Parathyroid adenoma (tissue), 2 donors: ENCODE data around the gene SFRP5.

ENCODE experiments used
- H2AFZ ChIP-seq: fragments of 300-600 bp; sonication (generic); one replicate; pipeline ENCODE4 v1.7.0; 2017; ENCODE audit warnings: antibody characterized with exemption, mild to moderate bottlenecking
- H3K27ac ChIP-seq: fragments of 300-600 bp; sonication (generic); one replicate; pipeline ENCODE4 v1.7.0; 2017
- H3K27me3 ChIP-seq: fragments of 300-600 bp; sonication (generic); one replicate; pipeline ENCODE4 v1.7.0; 2017; ENCODE audit warnings: low read length; ENCODE audit not compliant: control insufficient read depth, insufficient read depth
- H3K36me3 ChIP-seq: fragments of 300-600 bp; sonication (generic); one replicate; pipeline ENCODE4 v1.7.0; 2017; ENCODE audit warnings: low read length; ENCODE audit not compliant: control insufficient read depth, insufficient read depth
- H3K4me1 ChIP-seq: fragments of 300-600 bp; sonication (generic); one replicate; pipeline ENCODE4 v1.7.0; 2017; ENCODE audit warnings: control low read depth
- H3K4me2 ChIP-seq: fragments of 300-600 bp; sonication (generic); one replicate; pipeline ENCODE4 v1.7.0; 2017; ENCODE audit warnings: low read length
- H3K4me3 ChIP-seq: fragments of 300-600 bp; sonication (generic); one replicate; pipeline ENCODE4 v1.7.0; 2017; ENCODE audit warnings: low read depth, low read length
- H3K79me2 ChIP-seq: fragments of 300-600 bp; sonication (generic); one replicate; pipeline ENCODE4 v1.7.0; 2017; ENCODE audit warnings: control low read depth
- H3K9ac ChIP-seq: fragments of 300-600 bp; sonication (generic); one replicate; pipeline ENCODE4 v1.7.0; 2017; ENCODE audit warnings: mild to moderate bottlenecking
- H3K9me3 ChIP-seq: fragments of 300-600 bp; sonication (generic); one replicate; pipeline ENCODE4 v1.7.0; 2017; ENCODE audit warnings: low read length; ENCODE audit not compliant: control insufficient read depth
- CTCF ChIP-seq: fragments of 300-600 bp; sonication (generic); IDR thresholded peaks from one replicate; pipeline ENCODE4 v1.7.0; 2017; ENCODE audit warnings: antibody characterized with exemption, mild to moderate bottlenecking
- donor health status: primary hyperparathyroidism.

Gene SFRP5

GRCh38 chr10:97736403-97736901 is 35.3 kb downstream of the SFRP5 start:
- Histone ChIP-seq H3K4me3 (peak overlapping the region; percentile 97), H3K27me3 (no peaks in the 10 kb centered on the region), H3K9ac (no peak overlapping the region), H3K27ac (peak overlapping the region; percentile 79), H3K4me1 (no peaks in the 10 kb centered on the region), H3K36me3 (no peaks in the 10 kb centered on the region), H3K4me2 (peak overlapping the region; percentile 63), H2AFZ (peak overlapping the region; percentile 95), H3K9me3 (no peaks in the 10 kb centered on the region), H3K79me2 (peaks cover 19% of the 10 kb centered on the region)
- no peak for TF ChIP-seq CTCF

GRCh38 chr10:97734021-97734420 is 37.8 kb downstream of the SFRP5 start:
- no peak overlapping the region for H3K4me3 ChIP-seq
- no peak overlapping the region for H2AFZ ChIP-seq
- H3K9me3 ChIP-seq, result no peaks in the 10 kb centered on the region
- no peak overlapping the region for H3K4me2 ChIP-seq
- no peak overlapping the region for H3K27ac ChIP-seq
- no peak overlapping the region for H3K9ac ChIP-seq
- TF ChIP-seq CTCF, result no peak
- no peaks in the 10 kb centered on the region for H3K27me3 ChIP-seq
- H3K4me1 ChIP-seq, result no peaks in the 10 kb centered on the region
- H3K79me2 ChIP-seq, result peaks cover 13% of the 10 kb centered on the region
- H3K36me3 ChIP-seq, result no peaks in the 10 kb centered on the region

GRCh38 chr10:97733256-97733655 is 38.5 kb downstream of the SFRP5 start:
- Histone ChIP-seq H3K79me2 (peaks cover 10% of the 10 kb centered on the region), H3K27me3 (no peaks in the 10 kb centered on the region), H2AFZ (no peak overlapping the region), H3K36me3 (no peaks in the 10 kb centered on the region), H3K4me3 (no peak overlapping the region), H3K27ac (no peak overlapping the region), H3K9ac (no peak overlapping the region), H3K9me3 (no peaks in the 10 kb centered on the region), H3K4me1 (no peaks in the 10 kb centered on the region), H3K4me2 (no peak overlapping the region)
- no peak for TF ChIP-seq CTCF

GRCh38 chr10:97732052-97732359 is 39.8 kb downstream of the SFRP5 start:
- no peaks in the 10 kb centered on the region for H3K79me2 ChIP-seq
- H3K36me3 ChIP-seq, result no peaks in the 10 kb centered on the region
- no peaks in the 10 kb centered on the region for H3K9me3 ChIP-seq
- no peak overlapping the region for H3K27ac ChIP-seq
- no peaks in the 10 kb centered on the region for H3K27me3 ChIP-seq
- H3K4me3 ChIP-seq, result no peak overlapping the region
- no peak overlapping the region for H2AFZ ChIP-seq
- no peak overlapping the region for H3K9ac ChIP-seq
- no peaks in the 10 kb centered on the region for H3K4me1 ChIP-seq
- no peak overlapping the region for H3K4me2 ChIP-seq
- TF ChIP-seq CTCF, result no peak

GRCh38 chr10:97731346-97732051 is 40.3 kb downstream of the SFRP5 start:
- no peak overlapping the region for H3K27ac ChIP-seq
- no peak overlapping the region for H3K4me2 ChIP-seq
- H3K9ac ChIP-seq, result no peak overlapping the region
- no peak overlapping the region for H3K4me3 ChIP-seq
- H3K9me3 ChIP-seq, result no peaks in the 10 kb centered on the region
- no peaks in the 10 kb centered on the region for H3K4me1 ChIP-seq
- H3K79me2 ChIP-seq, result no peaks in the 10 kb centered on the region
- no peak overlapping the region for H2AFZ ChIP-seq
- H3K36me3 ChIP-seq, result no peaks in the 10 kb centered on the region
- H3K27me3 ChIP-seq, result no peaks in the 10 kb centered on the region
- TF ChIP-seq CTCF, result peak; percentile 89
